UCSD-AML1 (cell line): ENCODE data around the gene RAD9A.

Experiments
- DNase-seq: peaks from one replicate; lab custom pipeline; 2025; ENCODE audit not compliant: unreplicated experiment; lab: John Stamatoyannopoulos, UW

RAD9A gene

DNA sequence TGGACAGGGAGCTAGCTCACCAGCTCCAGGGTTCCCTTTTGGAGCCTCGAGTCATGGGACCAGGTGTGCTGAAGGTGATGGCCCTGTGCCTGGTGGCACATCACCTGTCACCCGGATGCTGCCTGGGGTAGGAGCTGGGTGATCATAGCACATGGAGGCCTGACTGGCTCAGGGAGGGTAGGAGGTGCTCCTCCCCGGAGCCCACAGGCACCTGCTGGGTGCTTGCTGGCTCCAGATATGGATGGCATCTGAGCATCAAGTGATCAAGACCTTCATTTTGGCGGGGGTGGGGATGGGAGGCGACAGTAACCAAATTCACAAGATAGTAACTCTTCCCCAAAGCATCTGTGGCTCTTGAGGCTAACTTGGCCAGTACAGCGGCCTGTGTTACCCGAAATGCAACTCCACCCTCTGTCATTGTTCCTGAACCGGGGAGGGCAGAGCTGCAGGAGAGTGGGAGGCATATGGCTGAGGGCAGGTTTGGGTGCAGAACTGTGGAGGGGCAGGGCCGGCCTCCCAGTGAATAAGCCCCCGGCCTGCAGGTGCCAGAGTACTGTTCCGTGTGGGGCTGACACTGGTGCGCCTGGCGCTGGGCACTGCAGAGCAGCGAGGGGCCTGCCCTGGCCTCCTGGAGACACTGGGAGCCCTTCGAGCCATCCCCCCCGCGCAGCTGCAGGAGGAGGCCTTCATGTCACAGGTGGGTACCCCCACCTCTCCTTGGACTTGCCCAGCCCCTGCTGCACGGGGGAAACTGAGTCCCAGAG is 16.8 kb downstream of the RAD9A start:
- DNase-seq = no peak

DNA sequence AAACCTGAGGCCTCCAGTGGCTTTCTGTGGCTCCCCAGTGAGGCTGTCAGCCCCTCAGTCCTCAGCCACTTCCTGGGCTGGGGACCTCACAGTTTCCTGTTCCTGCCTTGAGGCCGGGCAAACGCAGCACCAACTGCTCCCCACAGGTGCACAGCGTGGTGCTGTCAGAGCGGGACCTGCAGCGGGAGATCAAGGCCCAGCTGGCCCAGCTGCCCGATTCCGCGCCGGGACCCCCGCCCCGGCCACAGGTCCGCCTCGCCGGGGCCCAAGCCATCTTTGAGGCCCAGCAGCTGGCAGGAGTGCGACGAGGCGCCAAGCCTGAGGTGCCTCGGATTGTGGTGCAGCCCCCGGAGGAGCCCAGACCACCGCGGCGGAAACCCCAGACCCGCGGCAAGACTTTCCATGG is 17.5 kb downstream of the RAD9A start:
- peak; percentile 72 for DNase-seq

GRCh38 chr11:67409781-67410368 is 18.1 kb downstream of the RAD9A start:
- no peak for DNase-seq

DNA sequence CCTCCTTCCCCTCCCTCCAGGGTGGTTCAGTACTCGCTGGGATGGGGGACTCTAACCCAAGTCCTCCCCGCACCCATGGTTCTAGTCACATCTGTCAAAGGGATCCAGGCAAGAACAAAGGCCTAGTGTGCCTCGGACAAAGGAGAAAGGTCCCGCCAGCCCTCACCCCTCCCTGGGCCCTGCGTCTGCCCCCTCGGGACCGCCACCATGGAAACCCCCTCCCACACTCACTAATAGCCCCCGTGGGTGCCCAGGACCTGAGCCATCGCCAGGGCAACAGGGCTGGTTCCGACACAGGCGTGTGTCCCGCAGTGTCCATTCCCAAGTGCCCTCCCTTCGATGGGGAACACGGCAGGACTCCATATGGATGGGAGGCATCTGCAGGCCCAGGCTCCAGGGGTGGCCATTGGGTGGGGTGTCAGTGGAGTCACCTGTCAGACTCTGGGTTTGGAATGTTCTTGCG is 18.6 kb downstream of the RAD9A start:
- no peak for DNase-seq

- no peak for DNase-seq
Observed at GRCh38 chr11:67410984-67411784, 19.4 kb downstream of the RAD9A start.

- DNase-seq = no peak
Observed at GRCh38 chr11:67411785-67412152, 20.0 kb downstream of the RAD9A start.

GRCh38 chr11:67412495-67413179 is 20.9 kb downstream of the RAD9A start:
- no peak for DNase-seq

- no peak for DNase-seq
Observed at GRCh38 chr11:67413266-67413849, 21.6 kb downstream of the RAD9A start.

- DNase-seq = no peak
Observed at GRCh38 chr11:67415501-67416304, 23.9 kb downstream of the RAD9A start, which contains the start of gene CARNS1. Gene CARNS1, plus strand, starts transcription at chr11:67415678. Its CDS starts 522 bp downstream, at chr11:67416200.

DNA sequence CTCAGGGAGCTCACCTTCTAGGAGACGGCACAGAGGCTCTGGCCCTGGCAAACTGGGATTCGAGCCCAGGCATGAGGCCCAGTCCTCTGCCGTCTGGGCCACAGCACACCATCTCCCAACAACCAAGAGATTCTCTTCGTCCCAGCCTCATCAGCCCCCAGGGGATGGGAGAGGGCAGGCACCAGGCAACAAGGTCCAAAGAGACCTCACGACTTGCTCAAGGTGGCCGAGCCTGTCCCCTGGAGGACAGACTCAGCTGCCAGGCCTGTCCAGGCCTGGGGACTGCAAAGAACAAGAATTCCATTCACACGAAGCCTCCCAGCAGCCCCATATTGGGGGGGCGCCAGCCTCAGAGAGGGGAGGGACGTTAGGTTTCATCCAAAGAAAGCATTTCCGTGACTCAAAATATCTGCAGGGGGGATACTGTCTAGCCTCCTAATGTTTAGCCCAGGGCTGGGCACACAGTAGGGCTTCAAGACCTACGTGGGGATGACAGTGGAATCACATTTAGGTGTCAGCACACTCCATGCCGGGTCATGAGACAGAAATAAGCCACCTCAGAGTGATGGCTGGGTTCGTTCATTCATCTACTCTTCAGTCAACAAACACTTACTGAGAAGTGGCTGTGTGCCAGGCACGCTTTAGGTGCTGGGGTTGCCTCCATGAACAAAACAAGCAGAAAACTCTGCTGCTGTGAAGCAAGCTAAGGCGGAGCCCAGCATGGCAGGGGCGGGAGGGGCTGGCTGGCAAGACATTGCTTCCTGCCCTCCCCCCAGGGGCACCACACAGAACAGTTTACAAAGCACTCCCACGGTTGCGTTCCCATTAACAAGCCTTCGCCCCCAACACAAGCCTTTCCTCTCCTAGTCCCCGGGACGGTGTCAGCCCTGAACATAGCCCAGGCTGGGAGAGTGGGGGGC is 24.9 kb downstream of the RAD9A start:
- peak; percentile 32 for DNase-seq

GRCh38 chr11:67417425-67417824 is 25.6 kb downstream of the RAD9A start:
- no peak for DNase-seq

DNA sequence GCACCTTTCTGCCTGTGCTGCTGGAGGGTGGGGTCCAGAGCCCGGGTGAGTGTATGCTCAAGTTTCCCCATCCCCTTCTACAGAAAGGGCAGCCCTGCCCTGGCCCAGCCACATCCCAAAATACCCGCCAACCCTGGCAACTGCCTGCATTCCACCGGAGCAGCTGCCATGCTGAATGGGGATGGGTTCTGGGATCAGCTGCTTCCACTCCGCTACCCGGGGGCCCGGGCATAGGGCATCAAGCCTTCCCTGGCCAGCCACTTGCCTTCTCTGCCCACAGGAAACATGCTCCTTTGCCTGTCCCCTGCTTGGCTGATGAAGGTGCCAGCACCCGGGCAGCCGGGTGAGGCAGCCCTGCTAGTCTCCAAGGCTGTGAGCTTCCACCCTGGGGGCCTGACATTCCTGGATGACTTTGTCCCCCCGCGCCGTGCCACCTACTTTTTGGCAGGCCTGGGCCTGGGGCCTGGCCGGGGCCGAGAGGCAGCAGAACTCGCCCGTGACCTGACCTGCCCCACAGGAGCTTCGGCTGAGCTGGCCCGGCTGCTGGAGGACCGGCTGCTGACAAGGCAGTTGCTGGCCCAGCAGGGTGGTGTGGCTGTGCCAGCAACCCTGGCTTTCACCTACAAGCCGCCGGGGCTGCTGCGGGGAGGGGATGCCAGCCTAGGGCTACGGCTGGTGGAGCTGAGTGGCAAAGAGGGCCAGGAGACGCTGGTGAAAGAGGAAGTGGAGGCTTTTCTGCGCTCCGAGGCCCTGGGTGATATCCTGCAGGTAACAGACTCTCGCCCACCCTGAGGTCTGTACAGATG is 26.9 kb downstream of the RAD9A start:
- no peak for DNase-seq

GRCh38 chr11:67419325-67420049 is 27.7 kb downstream of the RAD9A start:
- DNase-seq = no peak

- no peak for DNase-seq
Observed at GRCh38 chr11:67420147-67420645, 28.4 kb downstream of the RAD9A start.

- peak; percentile 95 for DNase-seq
Observed at GRCh38 chr11:67420646-67421429, 29.1 kb downstream of the RAD9A start.

- no peak for DNase-seq
Observed at GRCh38 chr11:67421430-67422031, 29.7 kb downstream of the RAD9A start.
